Glutamatergic neuron (in vitro differentiated cells): ENCODE data around the gene PRKAR1B. TPM values are rescaled to one million over a fixed set of nuclear protein-coding genes. Genes with fewer than 3 reads are reported as not detected.
"Not testable (repeated sequence)": the region's sequence is repeated elsewhere in the genome, so short reads cannot be mapped to it uniquely, and the experiment has no call there.

Experiments
- DNase-seq: peaks from one replicate; pipeline ENCODE4 v3.0.0; 2022
- H3K27ac Mint-ChIP-seq: one replicate; pipeline ENCODE4 v1.8.0; 2020; ENCODE audit warnings: mild to moderate bottlenecking, mixed read lengths, inconsistent platforms; ENCODE audit not compliant: unreplicated experiment
- H3K27me3 Mint-ChIP-seq: one replicate; pipeline ENCODE4 v1.8.0; 2020; ENCODE audit warnings: mild to moderate bottlenecking, moderate library complexity, mixed read lengths, inconsistent platforms; ENCODE audit not compliant: unreplicated experiment
- H3K36me3 Mint-ChIP-seq: one replicate; pipeline ENCODE4 v1.8.0; 2020; ENCODE audit warnings: mild to moderate bottlenecking, mixed read lengths, inconsistent platforms; ENCODE audit not compliant: unreplicated experiment
- H3K4me1 Mint-ChIP-seq: one replicate; pipeline ENCODE4 v1.8.0; 2020; ENCODE audit warnings: mild to moderate bottlenecking, low read depth, mixed read lengths, inconsistent platforms; ENCODE audit not compliant: unreplicated experiment
- H3K4me3 Mint-ChIP-seq: one replicate; pipeline ENCODE4 v1.8.0; 2020; ENCODE audit warnings: mild to moderate bottlenecking, mixed read lengths, inconsistent platforms; ENCODE audit not compliant: unreplicated experiment
- H3K9me3 Mint-ChIP-seq: one replicate; pipeline ENCODE4 v1.8.0; 2020; ENCODE audit warnings: mild to moderate bottlenecking, moderate library complexity, mixed read lengths, inconsistent platforms; ENCODE audit not compliant: unreplicated experiment
- CTCF ChIP-seq: fragments of 200-600 bp; sonication (generic); IDR thresholded peaks from one replicate; pipeline ENCODE4 v1.5.0; 2021; ENCODE audit not compliant: partially characterized antibody, unreplicated experiment
- total RNA-seq: library from RNA; stranded (reverse); fragmentation: NEBNext Ultra II Directional; extraction: Animal tissue kit (Norgen Biotek cat#: 25700); gene quantifications from one replicate; pipeline ENCODE4 v1.2.1, GENCODE V29; 2021; ENCODE audit not compliant: unreplicated experiment

PRKAR1B gene
- total RNA-seq, 1 donor from 2014 or later = 12.8 TPM

GRCh38 chr7:556291-556826 lies 170.7 kb downstream of the PRKAR1B start:
- H3K27me3 Mint-ChIP-seq = peaks cover 5% of the 10 kb centered on the region
- peaks cover 2% of the 10 kb centered on the region for H3K9me3 Mint-ChIP-seq
- no peaks in the 10 kb centered on the region for H3K4me1 Mint-ChIP-seq
- no peak overlapping the region for H3K27ac Mint-ChIP-seq
- no peaks in the 10 kb centered on the region for H3K36me3 Mint-ChIP-seq
- H3K4me3 Mint-ChIP-seq = no peak overlapping the region
- no peak for TF ChIP-seq CTCF
- DNase-seq = no peak

- Mint-ChIP-seq H3K27ac (no peak overlapping the region), H3K36me3 (no peaks in the 10 kb centered on the region), H3K4me3 (no peak overlapping the region), H3K27me3 (no peaks in the 10 kb centered on the region), H3K4me1 (no peaks in the 10 kb centered on the region), H3K9me3 (peaks cover 2% of the 10 kb centered on the region)
- no peak for TF ChIP-seq CTCF
- no peak for DNase-seq
Observed at GRCh38 chr7:555551-556160, 171.4 kb downstream of the PRKAR1B start.

GRCh38 chr7:553636-554111 lies 173.4 kb downstream of the PRKAR1B start:
- no peak for TF ChIP-seq CTCF
- Mint-ChIP-seq H3K9me3 (peaks cover 3% of the 10 kb centered on the region), H3K4me3 (no peak overlapping the region), H3K36me3 (no peaks in the 10 kb centered on the region), H3K4me1 (no peaks in the 10 kb centered on the region), H3K27ac (no peak overlapping the region), H3K27me3 (no peaks in the 10 kb centered on the region)
- DNase-seq = no peak

- Mint-ChIP-seq H3K27me3 (no peaks in the 10 kb centered on the region), H3K4me1 (no peaks in the 10 kb centered on the region), H3K27ac (no peak overlapping the region), H3K36me3 (no peaks in the 10 kb centered on the region), H3K9me3 (peaks cover 2% of the 10 kb centered on the region), H3K4me3 (no peak overlapping the region)
- DNase-seq = no peak
- no peak for TF ChIP-seq CTCF
Observed at GRCh38 chr7:552868-553635, 174.0 kb downstream of the PRKAR1B start.

- H3K4me1 Mint-ChIP-seq, H3K27ac Mint-ChIP-seq: not testable (repeated sequence)
Observed at GRCh38 chr7:552151-552867, 174.8 kb downstream of the PRKAR1B start.

GRCh38 chr7:551615-551970 lies 175.5 kb downstream of the PRKAR1B start:
- H3K9me3 Mint-ChIP-seq, H3K36me3 Mint-ChIP-seq, H3K4me1 Mint-ChIP-seq, H3K4me3 Mint-ChIP-seq, H3K27ac Mint-ChIP-seq, H3K27me3 Mint-ChIP-seq, DNase-seq: not testable (repeated sequence)

More at GRCh38 chr7:552151-552867, 174.8 kb downstream of the PRKAR1B start:
- H3K36me3 Mint-ChIP-seq, H3K4me3 Mint-ChIP-seq, DNase-seq, H3K27me3 Mint-ChIP-seq, H3K9me3 Mint-ChIP-seq: not testable (repeated sequence)
